ENCODE results near the gene BASP1. TPM values are rescaled to one million over a fixed set of nuclear protein-coding genes. Genes with fewer than 3 reads are reported as not detected.

The BASP1 gene
- total RNA-seq, 3 donors from 2014 or later: 19.9 to 50.1 (median 34.9) TPM

- Histone ChIP-seq H3K9me3 (no peaks in the 10 kb centered on the region), H3K4me1 (peaks cover 0 to 8% of the 10 kb centered on the region in 2 donors), H3K27ac (no peak overlapping the region), H3K4me3 (no peak overlapping the region), H3K27me3 (no peaks in the 10 kb centered on the region), H3K36me3 (no peaks in the 10 kb centered on the region)
- intact Hi-C loops (cut with DNase I; ENCODE audit: low total_unique reads): no loop called here
- no peak for TF ChIP-seq CTCF (IDR thresholded peaks at IDR 0.05)
- no peak for TF ChIP-seq POLR2A (IDR thresholded peaks at IDR 0.05)
- TF ChIP-seq POLR2AphosphoS5 (IDR thresholded peaks at IDR 0.05): no peak
- no peak for DNase-seq (ENCODE audit: low spot score in 2 of 2)
Measured at GRCh38 chr5:17230191-17230590, 12.8 kb downstream of the BASP1 start.

- no peaks in the 10 kb centered on the region for H3K9me3 ChIP-seq
- TF ChIP-seq POLR2A (IDR thresholded peaks at IDR 0.05): no peak
- no peak for TF ChIP-seq POLR2AphosphoS5 (IDR thresholded peaks at IDR 0.05)
- no peak for TF ChIP-seq CTCF (IDR thresholded peaks at IDR 0.05)
- no peak for DNase-seq (ENCODE audit: low spot score in 2 of 2)
- H3K4me3 ChIP-seq: no peak overlapping the region
- no peak overlapping the region for H3K27ac ChIP-seq
- no peaks in the 10 kb centered on the region for H3K36me3 ChIP-seq
- no peaks in the 10 kb centered on the region for H3K27me3 ChIP-seq
- peaks cover 0 to 8% of the 10 kb centered on the region in 2 donors for H3K4me1 ChIP-seq
- intact Hi-C loops (cut with DNase I; ENCODE audit: low total_unique reads): no loop called here
Measured at GRCh38 chr5:17230808-17231525, 13.5 kb downstream of the BASP1 start.

DNA sequence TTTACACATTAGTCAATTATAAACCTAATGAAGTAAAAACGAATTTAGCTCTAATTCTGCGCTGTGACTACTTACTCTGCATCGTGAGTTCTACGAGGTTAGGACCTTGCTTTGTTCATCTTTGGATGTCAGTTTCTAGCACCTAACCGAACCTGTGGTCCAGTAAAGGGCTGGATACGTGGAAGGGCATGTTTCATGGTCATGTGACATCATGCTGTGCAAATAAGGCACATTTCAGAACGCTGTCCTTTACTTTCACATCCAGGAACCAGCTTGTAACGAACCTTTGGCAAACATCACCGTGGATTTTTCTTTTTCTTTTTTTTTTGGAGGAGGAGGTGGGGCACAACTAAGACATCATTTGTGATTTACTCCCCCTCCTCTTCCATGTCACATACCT lies 15.0 kb downstream of the BASP1 start:
- H3K9me3 ChIP-seq: no peaks in the 10 kb centered on the region
- TF ChIP-seq CTCF (IDR thresholded peaks at IDR 0.05) (no peak), POLR2AphosphoS5 (IDR thresholded peaks at IDR 0.05) (no peak), POLR2A (IDR thresholded peaks at IDR 0.05) (no peak)
- peaks cover 0 to 8% of the 10 kb centered on the region in 2 donors for H3K4me1 ChIP-seq
- H3K27ac ChIP-seq: no peak overlapping the region
- H3K36me3 ChIP-seq: no peaks in the 10 kb centered on the region
- H3K27me3 ChIP-seq: no peaks in the 10 kb centered on the region
- intact Hi-C loops (cut with DNase I; ENCODE audit: low total_unique reads): no loop called here
- H3K4me3 ChIP-seq: no peak overlapping the region
- DNase-seq (ENCODE audit: low spot score in 2 of 2): no peak

GRCh38 chr5:17233488-17233887 lies 16.1 kb downstream of the BASP1 start:
- no peaks in the 10 kb centered on the region for H3K36me3 ChIP-seq
- H3K4me1 ChIP-seq: peaks cover 0 to 7% of the 10 kb centered on the region in 2 donors
- H3K27me3 ChIP-seq: no peaks in the 10 kb centered on the region
- intact Hi-C loops (cut with DNase I; ENCODE audit: low total_unique reads): no loop called here
- no peak for DNase-seq (ENCODE audit: low spot score in 2 of 2)
- H3K4me3 ChIP-seq: no peak overlapping the region
- no peaks in the 10 kb centered on the region for H3K9me3 ChIP-seq
- H3K27ac ChIP-seq: no peak overlapping the region
- TF ChIP-seq POLR2A (IDR thresholded peaks at IDR 0.05) (no peak), POLR2AphosphoS5 (IDR thresholded peaks at IDR 0.05) (no peak), CTCF (IDR thresholded peaks at IDR 0.05) (no peak)

DNA sequence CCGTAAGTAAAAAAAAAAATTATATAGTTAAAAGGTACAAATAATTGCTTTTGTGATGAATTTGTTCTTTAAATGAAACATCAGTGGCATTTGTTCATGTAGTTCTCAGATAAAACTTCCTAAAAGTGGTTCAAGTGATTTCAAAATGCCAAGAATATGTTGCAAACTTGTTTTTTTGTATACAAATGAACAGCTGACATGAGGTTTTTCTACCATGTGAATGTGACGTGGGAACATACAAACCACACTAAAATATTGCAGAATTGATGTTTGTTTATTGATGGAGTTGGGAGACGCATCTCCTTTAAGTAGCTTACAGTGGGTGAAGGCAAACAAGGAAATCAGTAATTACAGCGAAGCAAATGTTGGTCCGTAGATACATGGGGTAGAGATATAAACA lies 16.9 kb downstream of the BASP1 start:
- Histone ChIP-seq H3K27me3 (no peaks in the 10 kb centered on the region), H3K4me3 (no peak overlapping the region), H3K9me3 (no peaks in the 10 kb centered on the region), H3K36me3 (no peaks in the 10 kb centered on the region), H3K4me1 (no peaks in the 10 kb centered on the region), H3K27ac (no peak overlapping the region)
- TF ChIP-seq POLR2A (IDR thresholded peaks at IDR 0.05) (no peak), CTCF (IDR thresholded peaks at IDR 0.05) (no peak), POLR2AphosphoS5 (IDR thresholded peaks at IDR 0.05) (no peak)
- DNase-seq (ENCODE audit: low spot score in 2 of 2): no peak
- intact Hi-C loops (cut with DNase I; ENCODE audit: low total_unique reads): no loop called here
